A549 (cell line): Measurements from ENCODE around the gene TAOK3. TPM values are rescaled to one million over a fixed set of nuclear protein-coding genes. Genes with fewer than 3 reads are reported as not detected.

Experiments
- ATAC-seq, 2 experiments: fragments of 200-7000 bp in 1 of 2; fragments of >200 bp in 1 of 2; cut with Nextera tagmentation in 1 of 2; cut with Tn5 transposase in 1 of 2; 3 replicates each; pipeline versions ENCODE4 v1.8.0 to v1.9.1; 2018 to 2020; ENCODE audit warnings: mild to moderate bottlenecking in 1 of 2, moderate library complexity in 1 of 2
- CTCF ChIA-PET: fragments of 300-600 bp; sonication (Branson Sonifier 250); formaldehyde crosslinking; extraction: SDS; loops from one replicate; lab custom pipeline; 2021; ENCODE audit warnings: antibody characterized with exemption, inconsistent platforms; lab: Yijun Ruan, JAX
- POLR2A ChIA-PET: fragments of 350-600 bp; formaldehyde crosslinking; extraction: SDS; loops from one replicate; lab custom pipeline; 2021; ENCODE audit warnings: antibody characterized with exemption, inconsistent platforms; lab: Yijun Ruan, JAX
- DNase-seq, 2 experiments: peaks; one replicate each; pipeline versions ENCODE4 v3.0.0 to v3.0.0-alpha.2; 2011 to 2016; ENCODE audit warnings: low read depth in 1 of 2, low spot score in 1 of 2
- FAIRE-seq: peaks from 2 replicates; lab custom pipeline; 2011; peaks lifted over from hg19 to GRCh38; lab: Jason Lieb, UNC
- H3K27ac ChIP-seq, 2 experiments: fragments of >200 bp; sonication (Bioruptor Twin); formaldehyde crosslinking; 3 replicates each; pipeline ENCODE4 v1.5.1; 2016 to 2017
- H3K4me1 ChIP-seq: fragments of >200 bp; sonication (Bioruptor Twin); formaldehyde crosslinking; 3 replicates; pipeline ENCODE4 v1.6.1; 2016
- H3K4me2 ChIP-seq: fragments of >200 bp; sonication (Bioruptor Twin); formaldehyde crosslinking; 3 replicates; pipeline ENCODE4 v1.6.1; 2016
- H3K4me3 ChIP-seq: fragments of >200 bp; sonication (Bioruptor Twin); formaldehyde crosslinking; 3 replicates; pipeline ENCODE4 v1.5.1; 2016
- H3K9me3 ChIP-seq: fragments of >200 bp; sonication (Bioruptor Twin); formaldehyde crosslinking; 3 replicates; pipeline ENCODE4 v1.6.1; 2016
- ATOH8 ChIP-seq: fragments of 250-450 bp; sonication (Bioruptor Pico); IDR thresholded peaks from 2 replicates; pipeline ENCODE4 v1.5.0; 2020; ENCODE audit warnings: low read depth, mild to moderate bottlenecking, moderate library complexity
- BHLHE40 ChIP-seq: IDR thresholded peaks from 2 replicates; pipeline ENCODE4 v1.6.1; 2012; ENCODE audit warnings: low read depth, low read length, inconsistent platforms
- CBX2 ChIP-seq: fragments of 200-600 bp; sonication (generic); IDR thresholded peaks from 2 replicates; pipeline ENCODE4 v1.6.1; 2016; ENCODE audit warnings: low read depth, mild to moderate bottlenecking, borderline replicate concordance
- CEBPB ChIP-seq, 2 experiments: fragments of >200 bp in 1 of 2; sonication (Bioruptor Twin) in 1 of 2; formaldehyde crosslinking in 1 of 2; IDR thresholded peaks; 2 replicates each; pipeline ENCODE4 v1.6.1; 2012 to 2016
- CHD2 ChIP-seq: fragments of 150-350 bp; IDR thresholded peaks from 2 replicates; pipeline ENCODE4 v1.6.1; 2014; ENCODE audit warnings: low read length; ENCODE audit not compliant: partially characterized antibody
- EHF ChIP-seq: fragments of 250-450 bp; sonication (Bioruptor Pico); IDR thresholded peaks from 2 replicates; pipeline ENCODE4 v1.5.0; 2020; ENCODE audit warnings: mild to moderate bottlenecking
- EP300 ChIP-seq, 2 experiments: fragments of >200 bp; sonication (Bioruptor Twin); formaldehyde crosslinking; IDR thresholded peaks; 2 replicates in 1 of 2; 3 replicates in 1 of 2; pipeline ENCODE4 v1.6.1; 2016 to 2017
- FOSB ChIP-seq: fragments of 250-450 bp; sonication (Bioruptor Pico); IDR thresholded peaks from 2 replicates; pipeline ENCODE4 v1.5.0; 2020; ENCODE audit warnings: mild to moderate bottlenecking, moderate library complexity
- FOSL2 ChIP-seq, 2 experiments: fragments of 450-650 bp in 1 of 2; fragments of >200 bp in 1 of 2; sonication (Bioruptor Twin) in 1 of 2; formaldehyde crosslinking; IDR thresholded peaks; 2 replicates each; pipeline versions ENCODE4 v1.5.0 to v1.6.1; 2016 to 2020; ENCODE audit warnings: mild to moderate bottlenecking in 1 of 2, moderate library complexity in 1 of 2
- HDAC2 ChIP-seq: fragments of 200-600 bp; sonication (generic); IDR thresholded peaks from 2 replicates; pipeline ENCODE4 v1.6.1; 2016
- HEYL ChIP-seq: fragments of 250-450 bp; sonication (Bioruptor Pico); IDR thresholded peaks from 2 replicates; pipeline ENCODE4 v1.8.0; 2021; ENCODE audit warnings: mild to moderate bottlenecking, moderate library complexity
- HOXB5 ChIP-seq: fragments of 250-450 bp; sonication (Bioruptor Pico); IDR thresholded peaks from 2 replicates; pipeline ENCODE4 v1.5.0; 2020; ENCODE audit warnings: mild to moderate bottlenecking, moderate library complexity
- JUN ChIP-seq, 2 experiments: fragments of >200 bp; sonication (Bioruptor Twin); formaldehyde crosslinking; IDR thresholded peaks; 2 replicates in 1 of 2; 3 replicates in 1 of 2; pipeline ENCODE4 v1.6.1; 2016 to 2017
- NR3C1 ChIP-seq: fragments of >200 bp; sonication (Bioruptor Twin); formaldehyde crosslinking; IDR thresholded peaks from 3 replicates; pipeline ENCODE4 v1.6.1; 2017
- PBX3 ChIP-seq: IDR thresholded peaks from 2 replicates; pipeline ENCODE4 v1.6.1; 2012
- REST ChIP-seq: fragments of 200-600 bp; sonication (generic); IDR thresholded peaks from 2 replicates; pipeline ENCODE4 v1.6.1; 2016; ENCODE audit warnings: antibody characterized with exemption, mild to moderate bottlenecking, moderate library complexity
- SMC3 ChIP-seq: fragments of >200 bp; sonication (Bioruptor Twin); formaldehyde crosslinking; IDR thresholded peaks from 3 replicates; pipeline ENCODE4 v1.6.1; 2018; ENCODE audit warnings: inconsistent platforms
- TFCP2L1 ChIP-seq: fragments of 250-450 bp; sonication (Bioruptor Pico); IDR thresholded peaks from 2 replicates; pipeline ENCODE4 v1.5.0; 2021; ENCODE audit warnings: mild to moderate bottlenecking
- ZC3H11A ChIP-seq: fragments of 450-650 bp; IDR thresholded peaks from 2 replicates; pipeline ENCODE4 v1.6.1; 2014; ENCODE audit warnings: antibody characterized with exemption, mild to moderate bottlenecking
- ZNF302 ChIP-seq: fragments of 250-450 bp; sonication (Bioruptor Pico); IDR thresholded peaks from 2 replicates; pipeline ENCODE4 v1.9.0; 2021; ENCODE audit warnings: inconsistent platforms, mild to moderate bottlenecking, moderate library complexity
- WGBS: methylation state at CpG from one replicate; pipeline ENCODE4 v1.1.6; 2017; ENCODE audit errors: missing lambda C conversion rate; 5-methylcytosine and 5-hydroxymethylcytosine counted together
- polyA plus RNA-seq, 4 experiments: library from polyadenylated mRNA; depleted of rRNA in 3 of 4; stranded (reverse); fragments of >200 nt; fragmentation: RNase III in 1 of 4; extraction: RNeasy Plus Mini Kit Qiagen cat#74134 plus additional on column Dnase treatment in 1 of 4; gene quantifications; 2 replicates in 3 of 4; 3 replicates in 1 of 4; pipeline ENCODE4 v1.2.3, GENCODE V29; 2011 to 2017

Gene TAOK3
- polyA plus RNA-seq, 2 of the 4 experiments (the other 2 are of a cell fraction): 13.1 to 27.6 TPM

- DNase-seq (peak; percentile 16 to 36), FAIRE-seq (no peak), ATAC-seq (peak; percentile 21 to 23; a peak in 3 of 6 replicates)
- ChIA-PET POLR2A (no interaction called here), CTCF (interaction anchor here (0.7 to 1.0 kb wide), 4 partner anchors 20 to 207 kb away, joined by 3 to 4 read pairs (median 3); no protein-coding TSS in a partner anchor)
- TF ChIP-seq REST: no peak
- TF ChIP-seq TFCP2L1 (CRISPR knock-in tag): no peak
- TF ChIP-seq EHF: no peak
- TF ChIP-seq CHD2: no peak
- Histone ChIP-seq H3K4me3 (peak overlapping the region; percentile 74), H3K27ac (peak overlapping the region; percentile 60 to 89), H3K4me2 (peak overlapping the region; percentile 93), H3K4me1 (peaks cover 19% of the 10 kb centered on the region), H3K9me3 (no peaks in the 10 kb centered on the region)
- WGBS: 3% methylated on average over 34 of the region's 60 CpGs
These were observed 1.1 kb downstream of the TAOK3 start for GRCh38 chr12:118371321-118372282.

GRCh38 chr12:118370601-118371000 lies 2.1 kb downstream of the TAOK3 start:
- ATAC-seq (no peak), FAIRE-seq (no peak), DNase-seq (no peak)
- Histone ChIP-seq H3K27ac (peak overlapping the region in 1 of 2 experiments; percentile 89; a peak in 2 of 6 replicates), H3K9me3 (no peaks in the 10 kb centered on the region), H3K4me2 (peak overlapping the region; percentile 93), H3K4me1 (peaks cover 16% of the 10 kb centered on the region), H3K4me3 (peak overlapping the region; percentile 74; the same call in 2 of the 3 replicates)
- ChIA-PET CTCF (interaction anchor here (0.7 to 1.0 kb wide), 4 partner anchors 19 to 206 kb away, joined by 3 to 4 read pairs (median 3); no protein-coding TSS in a partner anchor), POLR2A (no interaction called here)
- no peak for TF ChIP-seq SMC3
- TF ChIP-seq EHF: no peak
- TF ChIP-seq REST: no peak
- no peak for TF ChIP-seq ZC3H11A
- TF ChIP-seq HEYL (CRISPR knock-in tag): no peak
- no peak for TF ChIP-seq BHLHE40
- TF ChIP-seq EP300 (IDR thresholded peaks at IDR 0.05): no peak
- TF ChIP-seq FOSB: no peak
- TF ChIP-seq HOXB5 (CRISPR knock-in tag): no peak
- no peak for TF ChIP-seq JUN (IDR thresholded peaks at IDR 0.05)
- TF ChIP-seq NR3C1: no peak
- 70% methylated on average over 3 of the region's 3 CpGs for WGBS

GRCh38 chr12:118368821-118369220 lies 3.9 kb downstream of the TAOK3 start:
- H3K27ac ChIP-seq: no peak overlapping the region
- no peak overlapping the region for H3K4me3 ChIP-seq
- 95% methylated on average over 4 of the region's 4 CpGs for WGBS
- CTCF ChIA-PET: interaction anchor here (1.1 to 1.9 kb wide), 4 partner anchors 9 to 187 kb away, joined by 3 to 9 read pairs (median 5); no protein-coding TSS in a partner anchor
- H3K4me1 ChIP-seq: peaks cover 13% of the 10 kb centered on the region
- no peak for DNase-seq
- no peak for ATAC-seq
- no peak for FAIRE-seq
- no peaks in the 10 kb centered on the region for H3K9me3 ChIP-seq
- POLR2A ChIA-PET: interaction anchor here (0.6 kb wide), 1 partner anchor 96 kb away, joined by 3 read pairs; no protein-coding TSS in a partner anchor
- H3K4me2 ChIP-seq: no peak overlapping the region
- no peak for TF ChIP-seq CEBPB (IDR thresholded peaks at IDR 0.05)
- no peak for TF ChIP-seq PBX3
- TF ChIP-seq ATOH8 (CRISPR knock-in tag): no peak
- no peak for TF ChIP-seq SMC3
- no peak for TF ChIP-seq FOSL2 (IDR thresholded peaks at IDR 0.05)
- TF ChIP-seq FOSL2 (CRISPR knock-in tag; IDR thresholded peaks at IDR 0.05): no peak
- TF ChIP-seq EHF: no peak
- TF ChIP-seq CBX2: no peak
- no peak for TF ChIP-seq HDAC2
- no peak for TF ChIP-seq TFCP2L1 (CRISPR knock-in tag)
- TF ChIP-seq ZNF302 (CRISPR knock-in tag): no peak
